HG03432 (cell line): Measurements from ENCODE around the gene CARMIL3.
A peak's percentile ranks its signal among the peaks of the same experiment; 100 is the strongest.
"Not testable (repeated sequence)": the region's sequence is repeated elsewhere in the genome, so short reads cannot be mapped to it uniquely, and the experiment has no call there.

Source experiments
- ATAC-seq: cut with Tn5 transposase; IDR thresholded peaks from one replicate; pipeline ENCODE4 v1.9.1; 2021; ENCODE audit warnings: mild to moderate bottlenecking, moderate library complexity; ENCODE audit not compliant: unreplicated experiment

The CARMIL3 gene

GRCh38 chr14:24036963-24037657 lies 14.7 kb upstream of the CARMIL3 start:
- ATAC-seq: peak; percentile 14

- no peak for ATAC-seq
Measured at GRCh38 chr14:24037658-24038037, 14.2 kb upstream of the CARMIL3 start.

GRCh38 chr14:24038686-24039085 lies 13.1 kb upstream of the CARMIL3 start:
- no peak for ATAC-seq

- ATAC-seq: no peak
Measured at GRCh38 chr14:24040692-24041091, 11.1 kb upstream of the CARMIL3 start.

- no peak for ATAC-seq
Measured at GRCh38 chr14:24042746-24043145, 9.1 kb upstream of the CARMIL3 start.

- ATAC-seq: not testable (repeated sequence)
Measured at GRCh38 chr14:24049002-24049401, 2.8 kb upstream of the CARMIL3 start.

- ATAC-seq: not testable (repeated sequence)
Measured at GRCh38 chr14:24050753-24051152, 1.1 kb upstream of the CARMIL3 start.

GRCh38 chr14:24051176-24051788 lies 527 bp upstream of the CARMIL3 start:
- ATAC-seq: peak; percentile 24

- ATAC-seq: no peak
Measured at GRCh38 chr14:24052656-24053547, 1.1 kb downstream of the CARMIL3 start.

GRCh38 chr14:24053548-24054323 lies 1.9 kb downstream of the CARMIL3 start:
- ATAC-seq: no peak

GRCh38 chr14:24054324-24054641 lies 2.5 kb downstream of the CARMIL3 start:
- no peak for ATAC-seq

GRCh38 chr14:24054646-24055045 lies 2.8 kb downstream of the CARMIL3 start:
- ATAC-seq: no peak

- no peak for ATAC-seq
Measured at GRCh38 chr14:24055971-24056799, 4.4 kb downstream of the CARMIL3 start.

GRCh38 chr14:24056800-24057184 lies 5.0 kb downstream of the CARMIL3 start:
- ATAC-seq: no peak

GRCh38 chr14:24057271-24057670 lies 5.5 kb downstream of the CARMIL3 start:
- ATAC-seq: no peak

GRCh38 chr14:24057867-24058259 lies 6.1 kb downstream of the CARMIL3 start:
- no peak for ATAC-seq

GRCh38 chr14:24058260-24058950 lies 6.6 kb downstream of the CARMIL3 start:
- peak; percentile 58 for ATAC-seq

- ATAC-seq: no peak
Measured at GRCh38 chr14:24058951-24059475, 7.2 kb downstream of the CARMIL3 start.

GRCh38 chr14:24059841-24060388 lies 8.1 kb downstream of the CARMIL3 start:
- no peak for ATAC-seq
